Gastroesophageal sphincter (tissue), 4 donors: ENCODE data around the gene TSKU. TPM values are rescaled to one million over a fixed set of nuclear protein-coding genes. Genes with fewer than 3 reads are reported as not detected.
A peak's percentile ranks its signal among the peaks of the same experiment; 100 is the strongest.

Experiments used
- ATAC-seq: fragments of 150-250 bp; one replicate; pipeline ENCODE4 v1.9.1; 2016; ENCODE audit warnings: mild to moderate bottlenecking, moderate library complexity
- H3K27ac ChIP-seq, 4 donors: fragments of 200-600 bp; sonication (generic) in 3 of 4; 1 replicate in 3 of 4; 2 replicates in 1 of 4; pipeline ENCODE4 v1.5.1; 2016 to 2019
- H3K27me3 ChIP-seq: fragments of 200-600 bp; sonication (generic); one replicate; pipeline ENCODE4 v1.5.1; 2019
- H3K36me3 ChIP-seq, 2 donors: fragments of 200-600 bp; sonication (generic); one replicate each; pipeline ENCODE4 v1.5.1; 2019; ENCODE audit warnings: control low read depth in 1 of 2
- H3K4me1 ChIP-seq, 3 donors: fragments of 200-600 bp; sonication (generic); 1 replicate in 2 of 3; 2 replicates in 1 of 3; pipeline ENCODE4 v1.5.1; 2016 to 2019; ENCODE audit warnings: control low read depth in 2 of 3
- H3K4me3 ChIP-seq, 2 donors: fragments of 200-600 bp; sonication (generic); one replicate each; pipeline ENCODE4 v1.5.1; 2019; ENCODE audit warnings: mild to moderate bottlenecking in 1 of 2, moderate library complexity in 1 of 2
- H3K9me3 ChIP-seq, 3 donors: fragments of 200-600 bp; sonication (generic); one replicate each; pipeline ENCODE4 v1.5.1; 2017 to 2019; ENCODE audit warnings: control low read depth in 2 of 3
- EP300 ChIP-seq: sonication (generic); formaldehyde crosslinking; IDR thresholded peaks from one replicate; pipeline ENCODE4 v1.6.1; 2017; ENCODE audit warnings: antibody characterized with exemption, mild to moderate bottlenecking
- POLR2A ChIP-seq, 2 donors: fragments of 450-650 bp; IDR thresholded peaks; one replicate each; pipeline ENCODE4 v1.6.1; 2017; ENCODE audit warnings: antibody characterized with exemption in 2 of 2, mild to moderate bottlenecking in 2 of 2, moderate library complexity in 1 of 2
- POLR2AphosphoS5 ChIP-seq: sonication (generic); formaldehyde crosslinking; IDR thresholded peaks from one replicate; pipeline ENCODE4 v1.6.1; 2017; ENCODE audit warnings: antibody characterized with exemption
- WGBS, 2 donors: methylation state at CpG; one replicate each; pipeline ENCODE4 v1.1.5; 2018; ENCODE audit warnings: low coverage in 1 of 2; 5-methylcytosine and 5-hydroxymethylcytosine counted together
- total RNA-seq, 4 donors: library from RNA; depleted of rRNA; stranded (reverse); fragments of >200 nt; gene quantifications; one replicate each; pipeline ENCODE4 v1.1.0, GENCODE V29; 2016
- TF ChIP-seq, protein P1 (sequence below), 4 experiments: fragments of 200-600 bp in 2 of 4; fragments of 450-650 bp in 2 of 4; sonication (generic) in 1 of 4; IDR thresholded peaks; one replicate each; pipeline ENCODE4 v1.5.1; 2017 to 2019; ENCODE audit warnings: antibody characterized with exemption in 4 of 4, mild to moderate bottlenecking in 2 of 4, moderate library complexity in 2 of 4

TSKU gene
- total RNA-seq, 4 donors from 2014 or later, result 23.5 to 53.7 (median 38.2) TPM

DNA sequence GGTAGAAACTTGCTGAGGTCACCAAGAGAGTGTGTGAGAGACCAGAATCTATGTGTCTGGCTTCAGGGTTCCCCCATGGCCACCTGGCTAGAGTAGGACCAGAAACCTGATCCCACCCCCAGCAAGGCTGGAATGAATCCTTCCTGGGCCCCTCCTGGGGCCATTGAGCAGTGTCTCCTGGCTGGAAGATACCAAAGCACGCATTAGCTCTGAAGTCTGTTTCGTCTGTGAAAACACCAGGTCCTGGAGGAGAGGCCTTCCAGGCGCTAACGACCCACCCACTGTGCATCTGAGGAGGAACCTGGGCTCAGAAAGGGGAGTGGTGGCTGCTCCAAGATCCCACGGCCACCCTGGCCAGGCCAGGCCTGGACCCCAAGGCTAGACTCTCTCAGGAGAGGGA is 15.5 kb upstream of the TSKU start:
- peak overlapping the region in 3 of 4 donors; percentile 46 to 81 (median 80) for H3K27ac ChIP-seq
- TF ChIP-seq, protein P1, sequence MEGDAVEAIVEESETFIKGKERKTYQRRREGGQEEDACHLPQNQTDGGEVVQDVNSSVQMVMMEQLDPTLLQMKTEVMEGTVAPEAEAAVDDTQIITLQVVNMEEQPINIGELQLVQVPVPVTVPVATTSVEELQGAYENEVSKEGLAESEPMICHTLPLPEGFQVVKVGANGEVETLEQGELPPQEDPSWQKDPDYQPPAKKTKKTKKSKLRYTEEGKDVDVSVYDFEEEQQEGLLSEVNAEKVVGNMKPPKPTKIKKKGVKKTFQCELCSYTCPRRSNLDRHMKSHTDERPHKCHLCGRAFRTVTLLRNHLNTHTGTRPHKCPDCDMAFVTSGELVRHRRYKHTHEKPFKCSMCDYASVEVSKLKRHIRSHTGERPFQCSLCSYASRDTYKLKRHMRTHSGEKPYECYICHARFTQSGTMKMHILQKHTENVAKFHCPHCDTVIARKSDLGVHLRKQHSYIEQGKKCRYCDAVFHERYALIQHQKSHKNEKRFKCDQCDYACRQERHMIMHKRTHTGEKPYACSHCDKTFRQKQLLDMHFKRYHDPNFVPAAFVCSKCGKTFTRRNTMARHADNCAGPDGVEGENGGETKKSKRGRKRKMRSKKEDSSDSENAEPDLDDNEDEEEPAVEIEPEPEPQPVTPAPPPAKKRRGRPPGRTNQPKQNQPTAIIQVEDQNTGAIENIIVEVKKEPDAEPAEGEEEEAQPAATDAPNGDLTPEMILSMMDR (IDR thresholded peaks at IDR 0.05), result no peak
- TF ChIP-seq POLR2A (IDR thresholded peaks at IDR 0.05), result no peak
- no peak for TF ChIP-seq POLR2AphosphoS5
- TF ChIP-seq EP300, result no peak
- H3K9me3 ChIP-seq, result no peaks in the 10 kb centered on the region
- H3K4me3 ChIP-seq, result peak overlapping the region in 1 of 2 donors; percentile 16
- WGBS, 2 donors, result no CpG with 5 or more reads among the region's 5 CpGs
- H3K36me3 ChIP-seq, result no peaks in the 10 kb centered on the region
- peaks cover 0 to 86% (median 40%) of the 10 kb centered on the region in 3 donors for H3K4me1 ChIP-seq
- ATAC-seq, result no peak
- no peaks in the 10 kb centered on the region for H3K27me3 ChIP-seq

DNA sequence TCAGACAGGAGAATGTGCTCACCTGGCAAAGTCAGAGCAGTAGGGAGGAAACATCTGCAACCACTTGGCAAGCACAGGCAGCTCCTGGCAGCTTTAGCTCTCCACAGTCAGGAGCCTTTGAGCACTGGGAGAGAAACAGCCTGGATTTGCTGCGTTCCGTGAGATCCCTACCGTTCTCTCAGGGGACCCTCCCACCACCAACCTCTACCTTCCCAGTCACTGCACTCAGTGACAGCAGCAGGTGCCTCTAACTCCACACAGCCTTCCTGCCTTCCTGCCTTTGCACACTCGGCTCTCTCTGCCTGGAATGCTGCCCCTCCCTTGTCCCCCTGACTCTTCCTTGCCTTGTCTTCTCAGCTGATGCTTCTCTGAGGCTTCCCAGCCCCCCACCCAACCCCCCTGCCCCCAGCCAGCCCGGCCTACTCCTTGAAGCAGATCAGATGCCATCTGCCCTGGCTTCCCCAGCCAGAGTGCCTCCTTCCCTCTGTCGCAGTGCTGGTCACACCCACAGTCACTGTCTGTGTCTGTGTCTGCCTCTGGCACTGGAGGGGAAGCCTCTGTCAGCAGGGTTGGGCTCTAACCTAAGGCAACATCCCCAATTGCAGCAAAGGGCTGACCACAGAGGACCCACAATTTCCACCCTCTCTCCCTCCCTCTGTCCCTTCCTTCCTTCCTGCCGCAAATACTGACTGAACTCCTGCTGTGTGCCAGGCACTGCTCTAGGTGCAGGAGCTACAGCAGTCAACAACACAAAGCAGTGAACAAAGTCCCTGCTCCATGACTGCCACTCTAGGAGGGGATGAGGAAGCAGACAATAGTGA is 14.9 kb upstream of the TSKU start:
- ATAC-seq, result peak; percentile 23
- 13 to 33% methylated on average over 5 to 6 of the region's 7 CpGs for WGBS, 2 donors
- no peaks in the 10 kb centered on the region for H3K9me3 ChIP-seq
- H3K27ac ChIP-seq, result peak overlapping the region in 3 of 4 donors; percentile 46 to 81 (median 80)
- TF ChIP-seq EP300 (no peak), POLR2AphosphoS5 (no peak), POLR2A (IDR thresholded peaks at IDR 0.05) (no peak)
- TF ChIP-seq, protein P1 (IDR thresholded peaks at IDR 0.05), result no peak
- no peaks in the 10 kb centered on the region for H3K27me3 ChIP-seq
- H3K4me3 ChIP-seq, result peak overlapping the region in 1 of 2 donors; percentile 16
- H3K36me3 ChIP-seq, result no peaks in the 10 kb centered on the region
- peaks cover 0 to 89% (median 41%) of the 10 kb centered on the region in 3 donors for H3K4me1 ChIP-seq

- TF ChIP-seq, protein P1 (IDR thresholded peaks at IDR 0.05), result no peak
- Histone ChIP-seq H3K9me3 (no peaks in the 10 kb centered on the region), H3K36me3 (no peaks in the 10 kb centered on the region), H3K27me3 (no peaks in the 10 kb centered on the region), H3K27ac (peak overlapping the region in 2 of 4 donors; percentile 80 to 81), H3K4me3 (no peak overlapping the region), H3K4me1 (peaks cover 0 to 89% (median 38%) of the 10 kb centered on the region in 3 donors)
- ATAC-seq, result no peak
- WGBS, 2 donors, result 50 to 81% methylated on average over 2 to 3 of the region's 10 CpGs
Measured at GRCh38 chr11:76768909-76769560, 14.1 kb upstream of the TSKU start.

DNA sequence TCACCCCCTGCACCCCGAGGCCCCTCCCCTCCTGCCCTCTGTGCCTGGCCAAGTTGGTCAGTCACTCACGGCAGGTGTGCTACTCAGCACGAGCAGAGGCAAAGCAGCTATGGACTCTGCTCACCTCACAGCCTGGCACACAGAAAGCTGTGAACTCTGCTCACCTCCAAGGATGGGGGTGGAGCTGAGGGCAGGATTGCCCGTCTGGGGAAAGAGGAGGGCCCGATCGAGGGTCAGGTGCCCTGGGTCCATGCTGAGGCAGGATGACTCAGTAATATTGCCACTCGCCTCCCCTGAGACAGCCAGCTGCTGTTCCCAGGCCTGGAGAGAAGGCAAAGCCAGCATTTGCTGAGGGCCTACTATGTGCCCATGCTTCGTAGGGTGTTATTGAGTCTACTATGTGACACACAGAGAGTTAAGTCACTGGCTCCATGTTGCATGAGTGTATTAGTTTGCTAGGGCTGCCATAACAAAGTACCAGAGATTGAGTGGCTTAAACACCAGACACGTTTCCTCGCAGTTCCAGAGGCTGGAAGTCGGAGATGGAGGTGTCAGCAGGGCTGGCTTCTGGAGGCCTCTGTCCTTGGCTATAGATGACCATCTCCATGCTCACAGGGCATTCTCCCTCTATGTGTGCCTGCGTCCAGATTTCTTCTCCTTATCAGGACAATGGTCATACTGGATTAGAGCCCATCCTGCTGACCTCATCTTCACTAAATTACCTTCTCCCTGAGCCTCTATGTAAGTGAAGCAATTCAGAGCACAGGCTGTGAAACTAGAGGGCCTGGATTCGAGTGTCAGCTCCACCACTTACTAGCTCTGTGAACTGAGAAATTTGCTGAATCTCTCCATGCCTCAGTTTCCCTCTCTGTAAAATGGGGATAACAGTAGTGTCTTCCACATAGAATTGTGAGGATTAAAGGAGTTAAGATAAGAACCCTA is 13.2 kb upstream of the TSKU start:
- Histone ChIP-seq H3K36me3 (no peaks in the 10 kb centered on the region), H3K9me3 (no peaks in the 10 kb centered on the region), H3K27ac (peak overlapping the region; percentile 58 to 82 (median 80)), H3K27me3 (no peaks in the 10 kb centered on the region), H3K4me3 (no peak overlapping the region), H3K4me1 (peaks cover 0 to 93% (median 42%) of the 10 kb centered on the region in 3 donors)
- ATAC-seq, result no peak
- 89% methylated on average over 7 of the region's 13 CpGs; no CpG with 5 or more reads in 1 of the 2 donors for WGBS, 2 donors
- TF ChIP-seq POLR2AphosphoS5, result no peak
- TF ChIP-seq POLR2A (IDR thresholded peaks at IDR 0.05), result no peak
- TF ChIP-seq, protein P1 (IDR thresholded peaks at IDR 0.05), result no peak
- TF ChIP-seq EP300, result no peak
